HepG2 (cell line): ENCODE results near the gene SLIT1. TPM values are rescaled to one million over a fixed set of nuclear protein-coding genes. Genes with fewer than 3 reads are reported as not detected.

Experiments used
- ADNP ChIP-seq: sonication (generic); formaldehyde crosslinking; IDR thresholded peaks from 2 replicates; pipeline ENCODE4 v1.4.0; 2020; ENCODE audit warnings: missing genetic modification reagents
- AGO2 ChIP-seq: fragments of 200-400 bp; formaldehyde crosslinking; optimal IDR thresholded peaks from 2 replicates; pipeline ENCODE3; 2017; ENCODE audit warnings: mild to moderate bottlenecking, low read depth, low read length, moderate library complexity
- BCL6 ChIP-seq: IDR thresholded peaks from 2 replicates; pipeline ENCODE4 v1.6.1; 2016; ENCODE audit warnings: missing genetic modification reagents, missing compliant biosample characterization
- DPF2 ChIP-seq: sonication (generic); formaldehyde crosslinking; IDR thresholded peaks from 2 replicates; pipeline ENCODE4 v1.4.0; 2020; ENCODE audit warnings: mild to moderate bottlenecking, low read depth, missing genetic modification reagents, borderline replicate concordance
- EED ChIP-seq: sonication (generic); formaldehyde crosslinking; IDR thresholded peaks from 2 replicates; pipeline ENCODE4 v1.5.0; 2020; ENCODE audit warnings: mild to moderate bottlenecking, missing genetic modification reagents
- ETV6 ChIP-seq: sonication (generic); formaldehyde crosslinking; conservative IDR thresholded peaks from 2 replicates; pipeline ENCODE4 v1.4.0; 2020; ENCODE audit warnings: missing genetic modification reagents
- GABPB1 ChIP-seq: IDR thresholded peaks from 2 replicates; pipeline ENCODE4 v1.6.1; 2016; ENCODE audit warnings: mild to moderate bottlenecking, missing genetic modification reagents, moderate library complexity, missing compliant biosample characterization
- GATAD1 ChIP-seq: IDR thresholded peaks from 2 replicates; pipeline ENCODE4 v1.6.1; 2016; ENCODE audit warnings: missing genetic modification reagents, missing compliant biosample characterization
- GFI1 ChIP-seq: sonication (generic); formaldehyde crosslinking; IDR thresholded peaks from 2 replicates; pipeline ENCODE4 v1.5.0; 2020; ENCODE audit warnings: missing genetic modification reagents, mild to moderate bottlenecking, borderline replicate concordance
- HHEX ChIP-seq: IDR thresholded peaks from 2 replicates; pipeline ENCODE4 v1.6.1; 2016; ENCODE audit warnings: control low read depth
- MED1 ChIP-seq: sonication (generic); formaldehyde crosslinking; IDR thresholded peaks from 2 replicates; pipeline ENCODE4 v1.4.0; 2020; ENCODE audit warnings: missing genetic modification reagents
- NFIC ChIP-seq: IDR thresholded peaks from 2 replicates; pipeline ENCODE4 v1.6.1; 2012; ENCODE audit warnings: mild to moderate bottlenecking, low read length, inconsistent platforms
- NRL ChIP-seq: sonication (generic); formaldehyde crosslinking; IDR thresholded peaks from 2 replicates; pipeline ENCODE4 v1.5.0; 2020; ENCODE audit warnings: missing genetic modification reagents, mild to moderate bottlenecking, moderate library complexity, borderline replicate concordance
- SOX6 ChIP-seq, 2 experiments: fragments of 450-650 bp in 1 of 2; sonication (generic) in 1 of 2; formaldehyde crosslinking in 1 of 2; IDR thresholded peaks; 2 replicates each; pipeline versions ENCODE4 v1.4.0 to v1.6.1; 2017 to 2020; ENCODE audit warnings: antibody characterized with exemption in 1 of 2, mild to moderate bottlenecking in 1 of 2, missing genetic modification reagents in 1 of 2
- SSRP1 ChIP-seq: IDR thresholded peaks from 2 replicates; pipeline ENCODE4 v1.6.1; 2016; ENCODE audit warnings: control low read depth
- STAT5B ChIP-seq: sonication (generic); formaldehyde crosslinking; IDR thresholded peaks from 2 replicates; pipeline ENCODE4 v1.4.0; 2020; ENCODE audit warnings: missing genetic modification reagents
- WIZ ChIP-seq: sonication (generic); formaldehyde crosslinking; IDR thresholded peaks from 2 replicates; pipeline ENCODE4 v1.5.1; 2020; ENCODE audit warnings: mild to moderate bottlenecking, missing genetic modification reagents
- ZFP90 ChIP-seq: sonication (generic); formaldehyde crosslinking; IDR thresholded peaks from 2 replicates; pipeline ENCODE4 v1.8.0; 2022; ENCODE audit warnings: missing genetic modification reagents, mild to moderate bottlenecking, inconsistent platforms, borderline replicate concordance
- ZNF274 ChIP-seq: sonication (generic); formaldehyde crosslinking; IDR thresholded peaks from 2 replicates; pipeline ENCODE4 v1.5.1; 2020; ENCODE audit warnings: mild to moderate bottlenecking, missing genetic modification reagents
- ZNF337 ChIP-seq: sonication (generic); formaldehyde crosslinking; IDR thresholded peaks from 2 replicates; pipeline ENCODE4 v1.5.1; 2020; ENCODE audit warnings: missing genetic modification reagents, low read depth, mild to moderate bottlenecking, borderline replicate concordance
- ZSCAN12 ChIP-seq: sonication (generic); formaldehyde crosslinking; IDR thresholded peaks from 2 replicates; pipeline ENCODE4 v1.9.0; 2021; ENCODE audit warnings: mild to moderate bottlenecking, missing genetic modification reagents
- polyA plus RNA-seq, 8 experiments: library from polyadenylated mRNA; depleted of rRNA in 3 of 8; stranded (reverse) in 7 of 8; unstranded in 1 of 8; fragments of >200 nt; fragmentation: Illumina TruSeq in 4 of 8; extraction: Trizol in 4 of 8; gene quantifications; 2 replicates each; pipeline versions ENCODE4 v1.2.1 to v1.2.3, GENCODE V29; 2011 to 2016; ENCODE audit warnings: low read depth in 4 of 8, missing spikeins in 1 of 8, mixed read lengths in 1 of 8; ENCODE audit not compliant: insufficient read depth in 1 of 8
- total RNA-seq, 5 experiments: library from RNA; depleted of rRNA; stranded (reverse); fragments of >200 nt; fragmentation: Illumina TruSeq; extraction: Trizol; gene quantifications; 2 replicates each; pipeline ENCODE4 v1.2.3, GENCODE V29; 2016; ENCODE audit warnings: low read depth in 1 of 5
- TF ChIP-seq, protein P1 (sequence below): sonication (generic); formaldehyde crosslinking; IDR thresholded peaks from 2 replicates; pipeline ENCODE4 v1.4.0; 2020; ENCODE audit warnings: mild to moderate bottlenecking, missing genetic modification reagents, borderline replicate concordance
- TF ChIP-seq, protein P2 (sequence below): sonication (generic); formaldehyde crosslinking; IDR thresholded peaks from 2 replicates; pipeline ENCODE4 v1.8.0; 2022; ENCODE audit warnings: missing genetic modification reagents, low read depth, mild to moderate bottlenecking, borderline replicate concordance
- TF ChIP-seq, protein P3 (sequence below): sonication (generic); formaldehyde crosslinking; IDR thresholded peaks from 2 replicates; pipeline ENCODE4 v1.5.1; 2020; ENCODE audit warnings: mild to moderate bottlenecking, missing genetic modification reagents, moderate library complexity
- TF ChIP-seq, protein P4 (sequence below), 2 experiments: sonication (generic) in 1 of 2; formaldehyde crosslinking in 1 of 2; IDR thresholded peaks; 2 replicates each; pipeline versions ENCODE4 v1.4.0 to v1.6.1; 2018 to 2020; ENCODE audit warnings: missing genetic modification reagents in 2 of 2, borderline replicate concordance in 1 of 2, low read depth in 1 of 2, mild to moderate bottlenecking in 1 of 2, missing biosample characterization in 1 of 2

Gene SLIT1
- total and polyA plus RNA-seq, 2 of the 13 experiments (the other 11 are each of a cell fraction or from before 2014, with no cell fraction given) = 0.09 to 0.33 TPM

DNA sequence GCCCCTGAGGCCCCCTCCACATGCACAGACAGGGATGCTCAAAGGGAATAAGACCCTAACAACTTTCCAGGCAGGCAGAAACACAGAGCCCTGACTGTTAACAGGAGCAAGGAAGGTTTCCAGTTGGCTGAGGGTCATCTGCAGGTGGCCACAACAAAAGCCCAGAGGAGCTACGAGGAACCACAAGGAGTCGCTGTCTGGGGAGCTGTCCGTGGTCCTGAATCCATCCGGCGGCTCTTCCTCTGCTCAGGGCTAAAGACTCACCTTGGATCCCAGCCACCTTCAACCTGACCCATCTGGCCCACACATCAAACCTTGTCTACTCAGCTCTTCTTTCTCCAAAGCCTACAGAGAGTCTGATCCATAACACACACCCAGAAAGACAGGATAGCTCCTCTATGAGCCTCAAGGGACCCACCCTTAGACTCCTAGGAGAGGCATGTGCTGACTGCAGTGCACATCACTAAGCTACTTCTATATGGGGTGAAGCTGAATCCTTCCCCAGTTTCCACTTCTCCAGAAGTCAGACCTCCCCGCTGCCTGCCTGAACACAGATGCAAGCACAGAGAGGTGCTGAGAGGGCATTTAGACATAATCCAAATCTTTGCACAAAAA, 104.0 kb downstream of the SLIT1 start (continued):
- TF ChIP-seq, protein P1, sequence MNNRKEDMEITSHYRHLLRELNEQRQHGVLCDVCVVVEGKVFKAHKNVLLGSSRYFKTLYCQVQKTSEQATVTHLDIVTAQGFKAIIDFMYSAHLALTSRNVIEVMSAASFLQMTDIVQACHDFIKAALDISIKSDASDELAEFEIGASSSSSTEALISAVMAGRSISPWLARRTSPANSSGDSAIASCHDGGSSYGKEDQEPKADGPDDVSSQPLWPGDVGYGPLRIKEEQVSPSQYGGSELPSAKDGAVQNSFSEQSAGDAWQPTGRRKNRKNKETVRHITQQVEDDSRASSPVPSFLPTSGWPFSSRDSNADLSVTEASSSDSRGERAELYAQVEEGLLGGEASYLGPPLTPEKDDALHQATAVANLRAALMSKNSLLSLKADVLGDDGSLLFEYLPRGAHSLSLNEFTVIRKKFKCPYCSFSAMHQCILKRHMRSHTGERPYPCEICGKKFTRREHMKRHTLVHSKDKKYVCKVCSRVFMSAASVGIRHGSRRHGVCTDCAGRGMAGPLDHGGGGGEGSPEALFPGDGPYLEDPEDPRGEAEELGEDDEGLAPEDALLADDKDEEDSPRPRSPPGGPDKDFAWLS (CRISPR knock-in tag) = no peak
- TF ChIP-seq MED1 (CRISPR knock-in tag) = peak; percentile 83
- TF ChIP-seq GFI1 (CRISPR knock-in tag) = no peak
- TF ChIP-seq ZNF274 (CRISPR knock-in tag) = peak; percentile 92; the same call in 1 of the 2 replicates
- TF ChIP-seq SOX6 (IDR thresholded peaks at IDR 0.05) = no peak
- peak; percentile 50; the same call in 1 of the 2 replicates for TF ChIP-seq SOX6 (CRISPR knock-in tag; IDR thresholded peaks at IDR 0.05)
- TF ChIP-seq GABPB1 (CRISPR knock-in tag) = peak; percentile 49; the same call in 1 of the 2 replicates
- peak; percentile 97 for TF ChIP-seq STAT5B (CRISPR knock-in tag)
- no peak for TF ChIP-seq DPF2 (CRISPR knock-in tag)
- TF ChIP-seq EED = peak; percentile 63; the same call in 1 of the 2 replicates
- TF ChIP-seq AGO2 = no peak
- TF ChIP-seq ZSCAN12 (CRISPR knock-in tag) = peak; percentile 97
- TF ChIP-seq, protein P2, sequence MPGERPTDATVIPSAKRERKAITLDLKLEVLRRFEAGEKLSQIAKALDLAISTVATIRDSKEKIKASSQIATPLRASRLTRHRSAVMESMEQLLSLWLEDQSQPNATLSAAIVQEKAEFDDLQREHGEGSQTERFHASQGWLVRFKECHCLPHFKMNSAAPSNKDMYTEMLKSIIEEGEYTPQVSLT (CRISPR knock-in tag) = no peak; the same call in 1 of the 2 replicates
- no peak for TF ChIP-seq ZNF337 (CRISPR knock-in tag)
- TF ChIP-seq WIZ (CRISPR knock-in tag) = peak; percentile 99
- TF ChIP-seq SSRP1 (CRISPR knock-in tag) = no peak
- no peak for TF ChIP-seq NFIC
- TF ChIP-seq, protein P3, sequence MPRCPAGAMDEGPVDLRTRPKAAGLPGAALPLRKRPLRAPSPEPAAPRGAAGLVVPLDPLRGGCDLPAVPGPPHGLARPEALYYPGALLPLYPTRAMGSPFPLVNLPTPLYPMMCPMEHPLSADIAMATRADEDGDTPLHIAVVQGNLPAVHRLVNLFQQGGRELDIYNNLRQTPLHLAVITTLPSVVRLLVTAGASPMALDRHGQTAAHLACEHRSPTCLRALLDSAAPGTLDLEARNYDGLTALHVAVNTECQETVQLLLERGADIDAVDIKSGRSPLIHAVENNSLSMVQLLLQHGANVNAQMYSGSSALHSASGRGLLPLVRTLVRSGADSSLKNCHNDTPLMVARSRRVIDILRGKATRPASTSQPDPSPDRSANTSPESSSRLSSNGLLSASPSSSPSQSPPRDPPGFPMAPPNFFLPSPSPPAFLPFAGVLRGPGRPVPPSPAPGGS = peak; percentile 88
- TF ChIP-seq, protein P4, sequence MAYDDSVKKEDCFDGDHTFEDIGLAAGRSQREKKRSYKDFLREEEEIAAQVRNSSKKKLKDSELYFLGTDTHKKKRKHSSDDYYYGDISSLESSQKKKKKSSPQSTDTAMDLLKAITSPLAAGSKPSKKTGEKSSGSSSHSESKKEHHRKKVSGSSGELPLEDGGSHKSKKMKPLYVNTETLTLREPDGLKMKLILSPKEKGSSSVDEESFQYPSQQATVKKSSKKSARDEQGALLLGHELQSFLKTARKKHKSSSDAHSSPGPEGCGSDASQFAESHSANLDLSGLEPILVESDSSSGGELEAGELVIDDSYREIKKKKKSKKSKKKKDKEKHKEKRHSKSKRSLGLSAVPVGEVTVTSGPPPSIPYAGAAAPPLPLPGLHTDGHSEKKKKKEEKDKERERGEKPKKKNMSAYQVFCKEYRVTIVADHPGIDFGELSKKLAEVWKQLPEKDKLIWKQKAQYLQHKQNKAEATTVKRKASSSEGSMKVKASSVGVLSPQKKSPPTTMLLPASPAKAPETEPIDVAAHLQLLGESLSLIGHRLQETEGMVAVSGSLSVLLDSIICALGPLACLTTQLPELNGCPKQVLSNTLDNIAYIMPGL (CRISPR knock-in tag; IDR thresholded peaks at IDR 0.05; ENCODE audit: borderline replicate concordance in 1 of 2, low read depth in 1 of 2) = peak in 1 of 2 experiments; percentile 82; a peak in 2 of 4 replicates
- TF ChIP-seq GATAD1 (CRISPR knock-in tag) = peak; percentile 70
- peak; percentile 69; the same call in 1 of the 2 replicates for TF ChIP-seq BCL6 (CRISPR knock-in tag)
- peak; percentile 97 for TF ChIP-seq ETV6 (CRISPR knock-in tag)
- peak; percentile 72; the same call in 1 of the 2 replicates for TF ChIP-seq ZFP90 (CRISPR knock-in tag)
- peak; percentile 37; the same call in 1 of the 2 replicates for TF ChIP-seq NRL (CRISPR knock-in tag)
- TF ChIP-seq HHEX (CRISPR knock-in tag) = no peak
- TF ChIP-seq ADNP = no peak
